HepG2 (cell line): ENCODE results near the gene ZDHHC7. TPM values are rescaled to one million over a fixed set of nuclear protein-coding genes. Genes with fewer than 3 reads are reported as not detected.

ENCODE experiments used
- AGO1 ChIP-seq: fragments of 200-400 bp; formaldehyde crosslinking; IDR thresholded peaks from 2 replicates; pipeline ENCODE4 v1.6.1; 2017; ENCODE audit warnings: mild to moderate bottlenecking, low read depth, low read length, moderate library complexity; ENCODE audit not compliant: poor library complexity, severe bottlenecking
- BHLHE40 ChIP-seq: IDR thresholded peaks from 2 replicates; pipeline ENCODE4 v1.6.1; 2011; ENCODE audit warnings: low read length, improper control_type of control experiment
- FOXK1 ChIP-seq: sonication (generic); formaldehyde crosslinking; IDR thresholded peaks from 2 replicates; pipeline ENCODE4 v1.4.0; 2020; ENCODE audit warnings: low read depth, missing genetic modification reagents, borderline replicate concordance
- GATAD1 ChIP-seq: IDR thresholded peaks from 2 replicates; pipeline ENCODE4 v1.6.1; 2016; ENCODE audit warnings: missing genetic modification reagents, missing compliant biosample characterization
- KDM3A ChIP-seq: IDR thresholded peaks from 2 replicates; pipeline ENCODE4 v1.6.1; 2018; ENCODE audit warnings: low read depth, missing compliant biosample characterization
- NBN ChIP-seq: fragments of 450-650 bp; conservative IDR thresholded peaks from 2 replicates; pipeline ENCODE4 v1.6.1; 2017
- RFXAP ChIP-seq: sonication (generic); formaldehyde crosslinking; IDR thresholded peaks from 2 replicates; pipeline ENCODE4 v1.4.0; 2020; ENCODE audit warnings: missing genetic modification reagents, borderline replicate concordance
- SALL1 ChIP-seq: sonication (generic); formaldehyde crosslinking; IDR thresholded peaks from 2 replicates; pipeline ENCODE4 v1.8.0; 2022; ENCODE audit warnings: mild to moderate bottlenecking, missing genetic modification reagents
- SAP130 ChIP-seq: IDR thresholded peaks from 2 replicates; pipeline ENCODE4 v1.6.1; 2016; ENCODE audit warnings: low read depth
- SOX6 ChIP-seq, 2 experiments: fragments of 450-650 bp in 1 of 2; sonication (generic) in 1 of 2; formaldehyde crosslinking in 1 of 2; IDR thresholded peaks; 2 replicates each; pipeline versions ENCODE4 v1.4.0 to v1.6.1; 2017 to 2020; ENCODE audit warnings: antibody characterized with exemption in 1 of 2, mild to moderate bottlenecking in 1 of 2, missing genetic modification reagents in 1 of 2
- YEATS2 ChIP-seq: sonication (generic); formaldehyde crosslinking; IDR thresholded peaks from 2 replicates; pipeline ENCODE4 v1.4.0; 2020; ENCODE audit warnings: missing genetic modification reagents, borderline replicate concordance
- ZBTB25 ChIP-seq: IDR thresholded peaks from 2 replicates; pipeline ENCODE4 v1.6.1; 2018; ENCODE audit warnings: missing genetic modification reagents
- ZBTB37 ChIP-seq: sonication (generic); formaldehyde crosslinking; IDR thresholded peaks from 2 replicates; pipeline ENCODE4 v1.4.0; 2020; ENCODE audit warnings: mild to moderate bottlenecking, missing genetic modification reagents
- ZMAT5 ChIP-seq: sonication (generic); formaldehyde crosslinking; IDR thresholded peaks from 2 replicates; pipeline ENCODE4 v1.5.0; 2020; ENCODE audit warnings: mild to moderate bottlenecking, low read depth, missing genetic modification reagents, borderline replicate concordance
- ZNF160 ChIP-seq: sonication (generic); formaldehyde crosslinking; IDR thresholded peaks from 2 replicates; pipeline ENCODE4 v1.8.0; 2022; ENCODE audit warnings: mild to moderate bottlenecking, inconsistent platforms, missing genetic modification reagents
- ZNF180 ChIP-seq: sonication (generic); formaldehyde crosslinking; IDR thresholded peaks from 2 replicates; pipeline ENCODE4 v1.4.0; 2020; ENCODE audit warnings: low read depth, missing genetic modification reagents, borderline replicate concordance
- ZSCAN12 ChIP-seq: sonication (generic); formaldehyde crosslinking; IDR thresholded peaks from 2 replicates; pipeline ENCODE4 v1.9.0; 2021; ENCODE audit warnings: mild to moderate bottlenecking, missing genetic modification reagents
- polyA plus RNA-seq, 8 experiments: library from polyadenylated mRNA; depleted of rRNA in 3 of 8; stranded (reverse) in 7 of 8; unstranded in 1 of 8; fragments of >200 nt; fragmentation: Illumina TruSeq in 4 of 8; extraction: Trizol in 4 of 8; gene quantifications; 2 replicates each; pipeline versions ENCODE4 v1.2.1 to v1.2.3, GENCODE V29; 2011 to 2016; ENCODE audit warnings: low read depth in 4 of 8, missing spikeins in 1 of 8, mixed read lengths in 1 of 8; ENCODE audit not compliant: insufficient read depth in 1 of 8
- total RNA-seq, 5 experiments: library from RNA; depleted of rRNA; stranded (reverse); fragments of >200 nt; fragmentation: Illumina TruSeq; extraction: Trizol; gene quantifications; 2 replicates each; pipeline ENCODE4 v1.2.3, GENCODE V29; 2016; ENCODE audit warnings: low read depth in 1 of 5
- TF ChIP-seq, protein P1 (sequence below): sonication (generic); formaldehyde crosslinking; IDR thresholded peaks from 2 replicates; pipeline ENCODE4 v1.4.0; 2020; ENCODE audit warnings: mild to moderate bottlenecking, missing genetic modification reagents
- TF ChIP-seq, protein P2 (sequence below): sonication (generic); formaldehyde crosslinking; IDR thresholded peaks from 2 replicates; pipeline ENCODE4 v1.5.0; 2020; ENCODE audit warnings: mild to moderate bottlenecking, missing genetic modification reagents, borderline replicate concordance
- TF ChIP-seq, protein P3 (sequence below): sonication (generic); formaldehyde crosslinking; IDR thresholded peaks from 2 replicates; pipeline ENCODE4 v1.9.0; 2021; ENCODE audit warnings: missing genetic modification reagents, mild to moderate bottlenecking, borderline replicate concordance

The ZDHHC7 gene
- total and polyA plus RNA-seq, 2 of the 13 experiments (the other 11 are each of a cell fraction or from before 2014, with no cell fraction given), result 46.8 to 67.6 TPM

DNA sequence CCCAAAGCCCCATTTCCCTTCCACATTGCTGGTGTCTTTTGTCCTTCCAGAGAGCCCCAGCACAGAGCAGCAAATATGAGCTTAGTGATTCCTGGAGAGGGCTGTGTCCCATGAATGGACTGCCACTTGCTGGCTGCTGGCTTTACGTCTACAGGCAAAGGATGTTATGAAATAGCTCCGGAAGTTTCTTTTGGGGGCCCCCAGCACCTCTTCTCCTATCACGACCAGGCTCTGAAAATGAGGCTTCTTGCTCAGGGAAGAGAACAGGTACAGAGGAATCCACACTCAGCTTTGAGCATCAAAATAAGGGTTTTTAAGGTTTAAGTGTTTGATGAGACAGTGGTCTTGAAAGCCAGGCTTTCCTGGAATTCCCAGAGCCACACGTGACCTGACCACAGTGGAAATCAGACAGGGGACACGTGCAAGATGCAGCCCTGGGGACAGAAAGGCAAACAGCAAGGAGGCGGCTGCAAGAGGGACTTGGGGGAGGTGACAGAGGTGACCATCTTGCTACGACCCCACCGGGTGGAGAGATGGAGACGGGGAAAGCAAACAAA, 58.1 kb downstream of the ZDHHC7 start (continued):
- TF ChIP-seq ZNF160 (CRISPR knock-in tag) (peak; percentile 16; the same call in 1 of the 2 replicates), SALL1 (CRISPR knock-in tag) (peak; percentile 27; the same call in 1 of the 2 replicates), BHLHE40 (peak; percentile 72), ZBTB37 (CRISPR knock-in tag) (no peak), AGO1 (no peak), ZSCAN12 (CRISPR knock-in tag) (no peak), RFXAP (CRISPR knock-in tag) (no peak), SAP130 (CRISPR knock-in tag) (0 out of 2 replicates have a peak, but pooled peaks have one; percentile 4), KDM3A (CRISPR knock-in tag) (no peak), NBN (no peak), GATAD1 (CRISPR knock-in tag) (no peak), SOX6 (IDR thresholded peaks at IDR 0.05) (no peak), SOX6 (CRISPR knock-in tag; IDR thresholded peaks at IDR 0.05) (peak; percentile 29; the same call in 1 of the 2 replicates), ZMAT5 (CRISPR knock-in tag) (no peak), YEATS2 (CRISPR knock-in tag) (no peak), FOXK1 (CRISPR knock-in tag) (no peak), ZBTB25 (CRISPR knock-in tag) (no peak), ZNF180 (CRISPR knock-in tag) (no peak)
- TF ChIP-seq, protein P1, sequence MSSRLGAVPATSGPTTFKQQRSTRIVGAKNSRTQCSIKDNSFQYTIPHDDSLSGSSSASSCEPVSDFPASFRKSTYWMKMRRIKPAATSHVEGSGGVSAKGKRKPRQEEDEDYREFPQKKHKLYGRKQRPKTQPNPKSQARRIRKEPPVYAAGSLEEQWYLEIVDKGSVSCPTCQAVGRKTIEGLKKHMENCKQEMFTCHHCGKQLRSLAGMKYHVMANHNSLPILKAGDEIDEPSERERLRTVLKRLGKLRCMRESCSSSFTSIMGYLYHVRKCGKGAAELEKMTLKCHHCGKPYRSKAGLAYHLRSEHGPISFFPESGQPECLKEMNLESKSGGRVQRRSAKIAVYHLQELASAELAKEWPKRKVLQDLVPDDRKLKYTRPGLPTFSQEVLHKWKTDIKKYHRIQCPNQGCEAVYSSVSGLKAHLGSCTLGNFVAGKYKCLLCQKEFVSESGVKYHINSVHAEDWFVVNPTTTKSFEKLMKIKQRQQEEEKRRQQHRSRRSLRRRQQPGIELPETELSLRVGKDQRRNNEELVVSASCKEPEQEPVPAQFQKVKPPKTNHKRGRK (CRISPR knock-in tag), result no peak
- TF ChIP-seq, protein P2, sequence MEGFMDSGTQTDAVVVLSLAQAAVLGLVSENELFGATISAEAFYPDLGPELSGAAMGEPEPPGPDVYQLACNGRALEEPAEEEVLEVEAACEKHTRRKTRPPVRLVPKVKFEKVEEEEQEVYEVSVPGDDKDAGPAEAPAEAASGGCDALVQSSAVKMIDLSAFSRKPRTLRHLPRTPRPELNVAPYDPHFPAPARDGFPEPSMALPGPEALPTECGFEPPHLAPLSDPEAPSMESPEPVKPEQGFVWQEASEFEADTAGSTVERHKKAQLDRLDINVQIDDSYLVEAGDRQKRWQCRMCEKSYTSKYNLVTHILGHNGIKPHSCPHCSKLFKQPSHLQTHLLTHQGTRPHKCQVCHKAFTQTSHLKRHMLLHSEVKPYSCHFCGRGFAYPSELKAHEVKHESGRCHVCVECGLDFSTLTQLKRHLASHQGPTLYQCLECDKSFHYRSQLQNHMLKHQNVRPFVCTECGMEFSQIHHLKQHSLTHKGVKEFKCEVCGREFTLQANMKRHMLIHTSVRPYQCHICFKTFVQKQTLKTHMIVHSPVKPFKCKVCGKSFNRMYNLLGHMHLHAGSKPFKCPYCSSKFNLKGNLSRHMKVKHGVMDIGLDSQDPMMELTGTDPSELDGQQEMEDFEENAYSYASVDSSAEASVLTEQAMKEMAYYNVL (CRISPR knock-in tag), result no peak
- TF ChIP-seq, protein P3, sequence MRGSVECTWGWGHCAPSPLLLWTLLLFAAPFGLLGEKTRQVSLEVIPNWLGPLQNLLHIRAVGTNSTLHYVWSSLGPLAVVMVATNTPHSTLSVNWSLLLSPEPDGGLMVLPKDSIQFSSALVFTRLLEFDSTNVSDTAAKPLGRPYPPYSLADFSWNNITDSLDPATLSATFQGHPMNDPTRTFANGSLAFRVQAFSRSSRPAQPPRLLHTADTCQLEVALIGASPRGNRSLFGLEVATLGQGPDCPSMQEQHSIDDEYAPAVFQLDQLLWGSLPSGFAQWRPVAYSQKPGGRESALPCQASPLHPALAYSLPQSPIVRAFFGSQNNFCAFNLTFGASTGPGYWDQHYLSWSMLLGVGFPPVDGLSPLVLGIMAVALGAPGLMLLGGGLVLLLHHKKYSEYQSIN, result no peak
